ENCODE data around the gene UBTF.

GRCh38 chr17:44223541-44224071 is 4.1 kb upstream of the UBTF start:
- no peak for TF ChIP-seq POLR2A (IDR thresholded peaks at IDR 0.05)
- no peak for TF ChIP-seq CTCF (IDR thresholded peaks at IDR 0.05)
